K562 (cell line): ENCODE results near the gene SPINT2. TPM values are rescaled to one million over a fixed set of nuclear protein-coding genes. Genes with fewer than 3 reads are reported as not detected.

ENCODE experiments used
- ATAC-seq: fragments of 200-7000 bp; cut with Tn5 transposase; 3 replicates; pipeline ENCODE4 v1.9.1; 2020; ENCODE audit warnings: moderate library complexity
- BruUV-seq: library from RNA; stranded (reverse); fragments of 400-500 nt; replicated peaks from 2 replicates; lab custom pipeline; 2021; lab: Mats Ljungman, UMichigan
- CTCF ChIA-PET: fragments of 300-600 bp; formaldehyde crosslinking; extraction: SDS; loops from one replicate; lab custom pipeline; 2021; ENCODE audit warnings: low intra/inter-chr PET ratio; lab: Yijun Ruan, JAX
- POLR2A ChIA-PET: fragments of 300-600, 350-650 bp; sonication (Branson Sonifier 250); formaldehyde crosslinking; extraction: SDS; loops from one replicate; lab custom pipeline; 2021; ENCODE audit warnings: antibody characterized with exemption, inconsistent platforms; lab: Yijun Ruan, JAX
- DNase-seq, 4 experiments: peaks; one replicate each; pipeline versions ENCODE4 v3.0.0 to v3.0.0-alpha.2; 2011 to 2018; ENCODE audit warnings: low spot score in 3 of 4, mixed read lengths in 3 of 4; ENCODE audit errors: extremely low read depth in 1 of 4
- FAIRE-seq: peaks from 2 replicates; lab custom pipeline; 2011; peaks lifted over from hg19 to GRCh38; lab: Jason Lieb, UNC
- H2AFZ ChIP-seq: 2 replicates; pipeline ENCODE4 v1.6.0; 2011; ENCODE audit warnings: low read depth, low read length, control low read depth, inconsistent platforms
- H3K27ac ChIP-seq: fragments of 200-600 bp; 3 replicates; pipeline ENCODE4 v1.8.0; 2011; ENCODE audit warnings: low read depth, mild to moderate bottlenecking, control low read depth, inconsistent platforms, low read length, moderate library complexity, mixed read lengths; ENCODE audit errors: extremely low read depth
- H3K27me3 ChIP-seq, 2 experiments: fragments of 300-600 bp in 1 of 2; 2 replicates in 1 of 2; 3 replicates in 1 of 2; pipeline versions ENCODE4 v1.6.0 to v1.8.0; 2011; ENCODE audit warnings: inconsistent platforms in 2 of 2, low read length in 2 of 2, mild to moderate bottlenecking in 1 of 2, mixed read lengths in 1 of 2, moderate library complexity in 1 of 2; ENCODE audit not compliant: control insufficient read depth in 2 of 2, insufficient read depth in 2 of 2
- H3K36me3 ChIP-seq: fragments of 300-600 bp; 3 replicates; pipeline ENCODE4 v1.8.0; 2011; ENCODE audit warnings: mild to moderate bottlenecking, low read length, inconsistent platforms; ENCODE audit not compliant: control insufficient read depth, insufficient read depth
- H3K4me1 ChIP-seq, 2 experiments: fragments of 200-600 bp in 1 of 2; replicated peaks in 1 of 2; 2 replicates in 1 of 2; 3 replicates in 1 of 2; pipeline versions ENCODE4 v1.5.1 to v1.8.0; 2011; ENCODE audit warnings: inconsistent platforms in 2 of 2, low read length in 2 of 2, mild to moderate bottlenecking in 1 of 2, mixed read lengths in 1 of 2, moderate library complexity in 1 of 2; ENCODE audit not compliant: control insufficient read depth in 2 of 2, insufficient read depth in 2 of 2
- H3K4me2 ChIP-seq: 2 replicates; pipeline ENCODE4 v1.6.1; 2011; ENCODE audit warnings: low read length, control low read depth, inconsistent platforms, mixed read lengths; ENCODE audit not compliant: insufficient read depth
- H3K4me3 ChIP-seq: fragments of 200-600 bp; sonication (generic), shearing (Covaris generic); 2 replicates; pipeline ENCODE4 v1.5.1; 2016; ENCODE audit warnings: control low read depth, inconsistent platforms
- H3K79me2 ChIP-seq: fragments of 200-600 bp; 3 replicates; pipeline ENCODE4 v1.8.0; 2011; ENCODE audit warnings: low read length, inconsistent platforms; ENCODE audit not compliant: control insufficient read depth, insufficient read depth
- H3K9ac ChIP-seq, 2 experiments: 2 replicates each; pipeline versions ENCODE4 v1.6.0 to v1.6.1; 2011; ENCODE audit warnings: low read depth in 2 of 2, low read length in 2 of 2, control low read depth in 1 of 2, inconsistent platforms in 1 of 2, mild to moderate bottlenecking in 1 of 2, mixed read lengths in 1 of 2; ENCODE audit not compliant: insufficient read depth in 1 of 2
- H3K9me1 ChIP-seq: one replicate; pipeline ENCODE4 v1.6.0; 2011; ENCODE audit warnings: inconsistent platforms, mild to moderate bottlenecking, low read length, moderate library complexity; ENCODE audit not compliant: control insufficient read depth, insufficient read depth
- H3K9me3 ChIP-seq: replicated peaks from 2 replicates; pipeline ENCODE4 v1.5.1; 2011; ENCODE audit warnings: low read depth, low read length, inconsistent platforms; ENCODE audit not compliant: control insufficient read depth, insufficient read depth
- H4K20me1 ChIP-seq: replicated peaks from 2 replicates; pipeline ENCODE4 v1.6.1; 2011; ENCODE audit warnings: low read length, inconsistent platforms, mixed read lengths; ENCODE audit not compliant: control insufficient read depth, insufficient read depth
- GTF2B ChIP-seq: IDR thresholded peaks from 2 replicates; pipeline ENCODE4 v1.6.1; 2011; ENCODE audit not compliant: insufficient read length; ENCODE audit errors: extremely low read depth
- ZBTB43 ChIP-seq: sonication (generic); formaldehyde crosslinking; IDR thresholded peaks from 2 replicates; pipeline ENCODE4 v1.8.0; 2023; ENCODE audit warnings: mild to moderate bottlenecking, missing genetic modification reagents
- ZNF224 ChIP-seq: sonication (generic); formaldehyde crosslinking; IDR thresholded peaks from 2 replicates; pipeline ENCODE4 v1.8.0; 2022; ENCODE audit warnings: mild to moderate bottlenecking, missing genetic modification reagents
- ZNF253 ChIP-seq: fragments of 250-450 bp; sonication (Bioruptor Pico); conservative IDR thresholded peaks from 2 replicates; pipeline ENCODE4 v1.6.1; 2021; ENCODE audit warnings: mild to moderate bottlenecking
- ZNF584 ChIP-seq: fragments of 200-800 bp; sonication (Bioruptor generic); IDR thresholded peaks from 2 replicates; pipeline ENCODE4 v1.6.1; 2016; ENCODE audit warnings: low read depth, mild to moderate bottlenecking, missing genetic modification characterization, missing compliant biosample characterization
- WGBS: fragments of 100-300 bp; shearing (Covaris generic); methylation state at CpG from one replicate; pipeline ENCODE4 v1.1.6; 2016; ENCODE audit warnings: low coverage, mixed read lengths; ENCODE audit not compliant: insufficient coverage; ENCODE audit errors: missing lambda C conversion rate; 5-methylcytosine and 5-hydroxymethylcytosine counted together
- in situ Hi-C: fragments of 300-500 bp; cut with MboI; formaldehyde crosslinking; loops from 4 replicates; pipeline ENCODE4 v1.15.0; 2018; ENCODE audit warnings: inconsistent platforms, mixed read lengths
- intact Hi-C: fragments of 100-400 bp; cut with micrococcal nuclease; formaldehyde crosslinking; loops from 2 replicates; pipeline ENCODE4 v1.14.2; 2022
- polyA plus RNA-seq, 8 experiments: library from polyadenylated mRNA; depleted of rRNA in 4 of 8; stranded (reverse) in 5 of 8; unstranded in 3 of 8; fragments of >200 nt; fragmentation: Nextera tagmentation in 2 of 8; fragmentation: Illumina TruSeq in 1 of 8; extraction: Ambion mirVana in 2 of 8; extraction: Trizol in 1 of 8; gene quantifications; 2 replicates each; pipeline versions ENCODE4 v1.2.1 to v1.2.3, GENCODE V29; 2011 to 2014; ENCODE audit warnings: inconsistent platforms in 1 of 8, missing spikeins in 1 of 8
- total RNA-seq, 7 experiments: library from RNA; depleted of rRNA in 6 of 7; stranded (reverse); fragments of >200 nt in 6 of 7; fragmentation: Illumina TruSeq in 2 of 7; extraction: Trizol in 2 of 7; gene quantifications; 2 replicates each; pipeline versions ENCODE4 v1.2.1 to v1.2.3, GENCODE V29; 2011 to 2021; ENCODE audit warnings: low replicate concordance in 1 of 7

The SPINT2 gene
- total and polyA plus RNA-seq, 9 of the 15 experiments (the other 6 are each of a cell fraction or from before 2014, with no cell fraction given), result 0.65 to 4.5 (median 3.4) TPM

- POLR2A ChIA-PET, result interaction anchor here (0.7 to 0.9 kb wide), 2 partner anchors 11 to 13 kb away, joined by 3 read pairs; no protein-coding TSS in a partner anchor
- Histone ChIP-seq H3K9me3 (no peaks in the 10 kb centered on the region), H3K9ac (peak overlapping the region in 1 of 2 experiments; percentile 59; a peak in 1 of 4 replicates)
- TF ChIP-seq ZNF584 (CRISPR knock-in tag) (no peak), ZBTB43 (CRISPR knock-in tag) (no peak), ZNF253 (CRISPR knock-in tag) (no peak), GTF2B (no peak), ZNF224 (CRISPR knock-in tag) (no peak)
- TF ChIP-seq, all 486 proteins: peak for 0
- no peaks in the 10 kb centered on the region for H3K9me1 ChIP-seq
- ATAC-seq (no peak), FAIRE-seq (no peak), DNase-seq (no peak)
- no peak overlapping the region for H3K4me2 ChIP-seq
- WGBS, result 55% methylated on average over 9 of the region's 9 CpGs
- H3K36me3 ChIP-seq, result no peaks in the 10 kb centered on the region
- BruUV-seq, result no TSS peak
- H3K27ac ChIP-seq, result no peak overlapping the region
- no peaks in the 10 kb centered on the region for H3K79me2 ChIP-seq
- H2AFZ ChIP-seq, result peak overlapping the region; percentile 51
- no peaks in the 10 kb centered on the region for H3K27me3 ChIP-seq
- no peaks in the 10 kb centered on the region for H4K20me1 ChIP-seq
- no peak overlapping the region for H3K4me3 ChIP-seq
- in situ Hi-C loops (no loop called here), intact Hi-C loops (no loop called here)
- peaks cover 9 to 15% of the 10 kb centered on the region in 2 experiments; a peak in 4 of 5 replicates for H3K4me1 ChIP-seq
- CTCF ChIA-PET, result no interaction called here
Measured at GRCh38 chr19:38277969-38278680, 13.8 kb downstream of the SPINT2 start.
